Loucy (cell line): ENCODE data around the gene WHRN.

ENCODE experiments used
- H2AFZ ChIP-seq: fragments of 200-600 bp; sonication (generic); 2 replicates; pipeline ENCODE4 v1.6.0; 2016; ENCODE audit warnings: antibody characterized with exemption, mild to moderate bottlenecking, low read length, moderate library complexity
- H3F3A ChIP-seq: fragments of 200-600 bp; 2 replicates; pipeline ENCODE4 v1.6.0; 2016; ENCODE audit warnings: antibody characterized with exemption, low read depth, mild to moderate bottlenecking
- H3K27me3 ChIP-seq: fragments of 200-600 bp; sonication (generic); 2 replicates; pipeline ENCODE4 v1.6.1; 2014; ENCODE audit warnings: low read length, mild to moderate bottlenecking; ENCODE audit not compliant: insufficient read depth, poor library complexity, severe bottlenecking
- H3K36me3 ChIP-seq: fragments of 200-600 bp; sonication (generic); 2 replicates; pipeline ENCODE4 v1.6.1; 2016; ENCODE audit warnings: low read length; ENCODE audit not compliant: insufficient read depth
- H3K4me1 ChIP-seq: fragments of 200-600 bp; sonication (generic); 2 replicates; pipeline ENCODE4 v1.5.1; 2014; ENCODE audit warnings: low read length, mild to moderate bottlenecking; ENCODE audit not compliant: insufficient read depth, poor library complexity, severe bottlenecking
- H3K4me2 ChIP-seq: fragments of 200-600 bp; sonication (generic); 2 replicates; pipeline ENCODE4 v1.6.0; 2014; ENCODE audit warnings: antibody characterized with exemption, low read length, low read depth, mild to moderate bottlenecking; ENCODE audit not compliant: poor library complexity, severe bottlenecking
- H3K4me3 ChIP-seq: fragments of 200-600 bp; sonication (generic); 2 replicates; pipeline ENCODE4 v1.5.1; 2014; ENCODE audit warnings: low read length, mild to moderate bottlenecking, mixed read lengths; ENCODE audit not compliant: poor library complexity, severe bottlenecking
- H3K79me2 ChIP-seq: fragments of 200-600 bp; sonication (generic); 2 replicates; pipeline ENCODE4 v1.6.1; 2014; ENCODE audit warnings: low read length; ENCODE audit not compliant: insufficient read depth
- H3K9ac ChIP-seq: fragments of 200-600 bp; sonication (generic); 2 replicates; pipeline ENCODE4 v1.6.0; 2014; ENCODE audit warnings: mild to moderate bottlenecking, low read depth, low read length, moderate library complexity; ENCODE audit not compliant: poor library complexity, severe bottlenecking
- H3K9me2 ChIP-seq: fragments of 200-600 bp; sonication (generic); replicated peaks from 2 replicates; pipeline ENCODE4 v1.6.1; 2016; ENCODE audit warnings: low read depth, low read length, mixed read lengths
- H3K9me3 ChIP-seq: fragments of 200-600 bp; sonication (generic); 2 replicates; pipeline ENCODE4 v1.6.1; 2014; ENCODE audit warnings: mild to moderate bottlenecking, antibody characterized with exemption, low read length, low read depth; ENCODE audit not compliant: insufficient read depth
- H4K20me1 ChIP-seq: fragments of 200-600 bp; sonication (generic); 2 replicates; pipeline ENCODE4 v1.6.0; 2014; ENCODE audit warnings: antibody characterized with exemption, low read length, mild to moderate bottlenecking; ENCODE audit not compliant: insufficient read depth, poor library complexity, severe bottlenecking
- EZH2phosphoT487 ChIP-seq: fragments of 200-600 bp; IDR thresholded peaks from 2 replicates; pipeline ENCODE4 v1.6.1; 2018; ENCODE audit warnings: antibody characterized with exemption, mild to moderate bottlenecking, moderate library complexity, borderline replicate concordance
- TF ChIP-seq, protein P1 (sequence below): fragments of 200-600 bp; sonication (generic); conservative IDR thresholded peaks from 2 replicates; pipeline ENCODE4 v1.5.1; 2014; ENCODE audit warnings: mild to moderate bottlenecking, antibody characterized with exemption, low read length

The WHRN gene

DNA sequence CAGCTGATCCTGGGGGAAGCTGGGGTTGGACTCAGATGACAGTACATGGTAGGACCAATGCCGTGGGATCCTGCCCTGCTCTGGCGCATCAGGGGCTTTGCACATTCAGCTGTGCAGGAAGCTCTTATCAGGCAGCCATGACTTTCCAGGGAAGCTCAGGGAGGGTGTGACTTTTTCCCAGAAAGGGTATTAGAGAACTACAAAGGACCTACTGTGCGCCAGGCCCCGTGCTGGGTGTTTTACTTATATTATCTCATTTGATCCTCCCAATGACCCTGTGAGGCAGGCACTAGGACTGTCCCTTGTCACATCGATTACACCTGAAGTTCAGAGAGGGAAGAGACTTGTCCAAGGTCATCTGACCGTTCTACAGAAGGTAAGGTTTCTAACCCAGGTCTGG, 93.8 kb downstream of the WHRN start:
- Histone ChIP-seq H3K79me2 (no peaks in the 10 kb centered on the region), H4K20me1 (no peaks in the 10 kb centered on the region)
- TF ChIP-seq EZH2phosphoT487 = no peak
- TF ChIP-seq, protein P1, sequence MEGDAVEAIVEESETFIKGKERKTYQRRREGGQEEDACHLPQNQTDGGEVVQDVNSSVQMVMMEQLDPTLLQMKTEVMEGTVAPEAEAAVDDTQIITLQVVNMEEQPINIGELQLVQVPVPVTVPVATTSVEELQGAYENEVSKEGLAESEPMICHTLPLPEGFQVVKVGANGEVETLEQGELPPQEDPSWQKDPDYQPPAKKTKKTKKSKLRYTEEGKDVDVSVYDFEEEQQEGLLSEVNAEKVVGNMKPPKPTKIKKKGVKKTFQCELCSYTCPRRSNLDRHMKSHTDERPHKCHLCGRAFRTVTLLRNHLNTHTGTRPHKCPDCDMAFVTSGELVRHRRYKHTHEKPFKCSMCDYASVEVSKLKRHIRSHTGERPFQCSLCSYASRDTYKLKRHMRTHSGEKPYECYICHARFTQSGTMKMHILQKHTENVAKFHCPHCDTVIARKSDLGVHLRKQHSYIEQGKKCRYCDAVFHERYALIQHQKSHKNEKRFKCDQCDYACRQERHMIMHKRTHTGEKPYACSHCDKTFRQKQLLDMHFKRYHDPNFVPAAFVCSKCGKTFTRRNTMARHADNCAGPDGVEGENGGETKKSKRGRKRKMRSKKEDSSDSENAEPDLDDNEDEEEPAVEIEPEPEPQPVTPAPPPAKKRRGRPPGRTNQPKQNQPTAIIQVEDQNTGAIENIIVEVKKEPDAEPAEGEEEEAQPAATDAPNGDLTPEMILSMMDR = no peak

DNA sequence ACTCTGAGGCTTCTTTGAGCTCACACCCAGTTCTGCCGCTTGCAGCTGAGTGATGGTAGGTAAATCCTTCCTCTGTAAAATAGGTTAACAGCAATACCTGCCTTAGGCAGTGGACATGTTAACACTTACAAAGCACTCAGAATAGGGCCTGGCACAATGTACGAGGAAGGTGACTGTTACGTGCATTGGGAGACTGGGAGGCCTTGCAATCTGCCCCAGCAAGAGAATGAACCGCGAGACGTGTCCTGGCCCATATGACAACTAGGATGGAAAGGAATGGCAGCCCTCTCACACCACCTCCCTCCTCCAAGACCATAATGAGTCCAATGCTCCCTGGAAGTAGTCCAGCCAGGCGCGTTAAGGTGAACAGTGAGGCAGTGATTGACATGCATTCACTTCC, 94.4 kb downstream of the WHRN start:
- no peak overlapping the region for H2AFZ ChIP-seq
- H3K4me2 ChIP-seq = no peak overlapping the region
- H3K4me3 ChIP-seq = no peak overlapping the region
- H3K36me3 ChIP-seq = no peaks in the 10 kb centered on the region
- H3F3A ChIP-seq = no peaks in the 10 kb centered on the region
- no peaks in the 10 kb centered on the region for H4K20me1 ChIP-seq
- no peaks in the 10 kb centered on the region for H3K79me2 ChIP-seq
- no peaks in the 10 kb centered on the region for H3K9me3 ChIP-seq
- no peaks in the 10 kb centered on the region for H3K27me3 ChIP-seq
- no peak overlapping the region for H3K9ac ChIP-seq
- peaks cover 4% of the 10 kb centered on the region for H3K4me1 ChIP-seq
- TF ChIP-seq EZH2phosphoT487 = no peak
- TF ChIP-seq, protein P1 = no peak
- H3K9me2 ChIP-seq = no peaks in the 10 kb centered on the region

More for the DNA sequence above, 93.8 kb downstream of the WHRN start:
- no peak overlapping the region for H3K4me3 ChIP-seq
- H3K9me3 ChIP-seq = no peaks in the 10 kb centered on the region
- H3K4me2 ChIP-seq = no peak overlapping the region
- H3K4me1 ChIP-seq = peaks cover 4% of the 10 kb centered on the region
- no peaks in the 10 kb centered on the region for H3K9me2 ChIP-seq
- no peaks in the 10 kb centered on the region for H3K36me3 ChIP-seq
- no peaks in the 10 kb centered on the region for H3F3A ChIP-seq
- no peak overlapping the region for H3K9ac ChIP-seq
- H2AFZ ChIP-seq = no peak overlapping the region
- H3K27me3 ChIP-seq = no peaks in the 10 kb centered on the region

DNA sequence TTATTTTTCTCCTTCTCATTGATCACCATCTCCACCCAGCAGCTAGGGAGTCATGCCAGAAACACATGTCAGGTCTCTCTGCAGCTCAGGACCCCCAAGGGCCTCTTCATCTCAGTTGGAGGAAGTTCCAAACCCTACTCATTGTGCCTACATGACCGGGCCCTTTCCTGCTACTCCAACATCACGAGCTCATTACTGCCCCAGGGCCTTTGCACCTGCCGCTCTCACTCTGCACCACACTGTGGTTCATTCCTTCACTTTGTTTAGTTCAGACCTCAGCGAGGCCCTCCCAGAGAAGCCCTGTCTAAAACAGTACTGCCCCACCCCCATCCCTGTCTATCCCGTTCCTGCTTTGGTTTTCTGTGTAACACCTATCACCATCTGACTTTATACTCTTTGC, 95.4 kb downstream of the WHRN start:
- no peaks in the 10 kb centered on the region for H4K20me1 ChIP-seq
- TF ChIP-seq EZH2phosphoT487 = no peak
- no peaks in the 10 kb centered on the region for H3K79me2 ChIP-seq
- H2AFZ ChIP-seq = no peak overlapping the region
- H3K9ac ChIP-seq = no peak overlapping the region
- no peaks in the 10 kb centered on the region for H3K36me3 ChIP-seq
- no peaks in the 10 kb centered on the region for H3F3A ChIP-seq
- no peak overlapping the region for H3K4me2 ChIP-seq
- H3K9me2 ChIP-seq = no peaks in the 10 kb centered on the region
- H3K9me3 ChIP-seq = no peaks in the 10 kb centered on the region
- no peak overlapping the region for H3K4me3 ChIP-seq
- H3K27me3 ChIP-seq = no peaks in the 10 kb centered on the region
- H3K4me1 ChIP-seq = peaks cover 4% of the 10 kb centered on the region

DNA sequence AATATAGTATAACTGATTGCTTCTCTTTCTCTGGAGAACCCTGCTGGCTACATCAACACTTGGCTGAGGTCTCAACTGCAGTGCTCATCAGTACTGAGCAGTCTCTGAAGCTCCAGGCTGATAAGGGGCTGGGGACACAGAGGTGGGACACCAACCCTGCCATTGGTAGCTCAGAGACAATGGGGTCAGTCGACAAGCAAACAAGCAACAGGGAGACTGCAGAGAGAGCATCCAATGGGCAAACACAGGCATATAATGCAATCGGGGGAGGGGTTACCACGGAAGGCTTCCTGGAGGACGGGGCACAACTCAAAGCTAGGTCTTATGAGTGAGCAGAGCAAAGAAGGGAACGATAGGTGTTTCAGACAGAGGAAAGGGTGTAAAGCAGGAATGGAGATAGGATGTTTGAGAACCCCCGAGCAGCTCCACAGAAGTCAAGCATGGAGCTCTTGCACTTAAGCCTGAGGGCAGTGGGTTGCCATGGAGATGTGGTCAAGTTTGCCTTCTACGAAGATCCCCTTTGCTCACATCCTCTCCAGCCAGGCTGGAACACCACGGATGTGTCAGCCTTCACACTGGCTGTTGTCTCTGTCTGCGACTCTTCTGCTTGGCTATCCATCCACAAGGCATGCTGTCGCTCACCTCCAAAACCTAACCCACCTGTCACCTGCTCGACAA, 96.0 kb downstream of the WHRN start:
- Histone ChIP-seq H3K4me3 (no peak overlapping the region), H3K27me3 (no peaks in the 10 kb centered on the region), H3K9me2 (no peaks in the 10 kb centered on the region), H3K79me2 (no peaks in the 10 kb centered on the region), H2AFZ (no peak overlapping the region), H3K36me3 (no peaks in the 10 kb centered on the region), H3K9me3 (no peaks in the 10 kb centered on the region), H4K20me1 (no peaks in the 10 kb centered on the region), H3K4me2 (no peak overlapping the region), H3F3A (no peaks in the 10 kb centered on the region), H3K4me1 (peaks cover 4% of the 10 kb centered on the region), H3K9ac (no peak overlapping the region)
- TF ChIP-seq EZH2phosphoT487 = no peak
- TF ChIP-seq, protein P1 = no peak
